HepG2 (cell line): ENCODE data around the gene ENPP4.

ENCODE experiments used
- CEBPB ChIP-seq: IDR thresholded peaks from 2 replicates; pipeline ENCODE4 v1.6.1; 2011; ENCODE audit warnings: low read depth, low read length, improper control_type of control experiment, borderline replicate concordance
- GABPA ChIP-seq, 2 experiments: IDR thresholded peaks; 2 replicates each; pipeline ENCODE4 v1.6.1; 2011 to 2016; ENCODE audit warnings: low read depth in 2 of 2, low read length in 1 of 2, missing biosample characterization in 1 of 2, missing genetic modification characterization in 1 of 2
- HCFC1 ChIP-seq: fragments of 150-350 bp; IDR thresholded peaks from 2 replicates; pipeline ENCODE4 v1.6.1; 2014; ENCODE audit warnings: low read depth, low read length
- HES4 ChIP-seq: sonication (generic); formaldehyde crosslinking; IDR thresholded peaks from 2 replicates; pipeline ENCODE4 v1.9.0; 2021; ENCODE audit warnings: mild to moderate bottlenecking, missing genetic modification reagents, borderline replicate concordance
- RFX5 ChIP-seq: IDR thresholded peaks from 2 replicates; pipeline ENCODE4 v1.6.1; 2011; ENCODE audit warnings: low read depth, low read length, improper control_type of control experiment
- SALL1 ChIP-seq: sonication (generic); formaldehyde crosslinking; IDR thresholded peaks from 2 replicates; pipeline ENCODE4 v1.8.0; 2022; ENCODE audit warnings: mild to moderate bottlenecking, missing genetic modification reagents
- SRSF1 ChIP-seq: fragments of 200-400 bp; formaldehyde crosslinking; optimal IDR thresholded peaks from 2 replicates; pipeline ENCODE3; 2017; ENCODE audit warnings: mild to moderate bottlenecking, low read depth, low read length, moderate library complexity
- TF ChIP-seq, protein P1 (sequence below): sonication (generic); formaldehyde crosslinking; IDR thresholded peaks from 2 replicates; pipeline ENCODE4 v1.5.0; 2020; ENCODE audit warnings: mild to moderate bottlenecking, missing genetic modification reagents, moderate library complexity
- TF ChIP-seq, protein P2 (sequence below): IDR thresholded peaks from 2 replicates; pipeline ENCODE4 v1.6.1; 2016; ENCODE audit warnings: mild to moderate bottlenecking, missing biosample characterization, missing genetic modification reagents
- TF ChIP-seq, protein P3 (sequence below): sonication (generic); formaldehyde crosslinking; IDR thresholded peaks from 2 replicates; pipeline ENCODE4 v1.8.1; 2023; ENCODE audit warnings: mild to moderate bottlenecking, missing genetic modification reagents, borderline replicate concordance
- TF ChIP-seq, protein P4 (sequence below): IDR thresholded peaks from 2 replicates; pipeline ENCODE4 v1.6.1; 2016

DNA sequence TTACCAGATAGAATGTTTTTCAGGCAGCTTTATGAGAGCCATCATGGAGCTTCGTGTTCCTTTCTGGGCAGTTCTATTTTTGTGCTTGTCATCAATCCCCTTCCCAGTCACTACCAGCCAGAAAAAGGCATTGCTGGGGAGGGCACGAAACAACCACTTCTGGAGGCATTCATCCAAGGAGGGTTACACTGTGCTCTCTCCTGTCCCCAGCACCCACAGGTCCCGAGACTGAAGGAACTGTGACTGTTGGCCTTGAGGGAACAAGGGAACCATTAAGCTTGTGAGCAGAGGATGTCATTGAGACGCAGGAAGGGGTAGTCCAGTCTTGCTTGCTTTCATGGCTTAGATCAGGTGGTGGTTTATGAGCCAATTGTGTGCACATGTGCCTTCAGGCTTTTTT lies 61.1 kb downstream of the ENPP4 start:
- no peak for TF ChIP-seq RFX5
- TF ChIP-seq, protein P1, sequence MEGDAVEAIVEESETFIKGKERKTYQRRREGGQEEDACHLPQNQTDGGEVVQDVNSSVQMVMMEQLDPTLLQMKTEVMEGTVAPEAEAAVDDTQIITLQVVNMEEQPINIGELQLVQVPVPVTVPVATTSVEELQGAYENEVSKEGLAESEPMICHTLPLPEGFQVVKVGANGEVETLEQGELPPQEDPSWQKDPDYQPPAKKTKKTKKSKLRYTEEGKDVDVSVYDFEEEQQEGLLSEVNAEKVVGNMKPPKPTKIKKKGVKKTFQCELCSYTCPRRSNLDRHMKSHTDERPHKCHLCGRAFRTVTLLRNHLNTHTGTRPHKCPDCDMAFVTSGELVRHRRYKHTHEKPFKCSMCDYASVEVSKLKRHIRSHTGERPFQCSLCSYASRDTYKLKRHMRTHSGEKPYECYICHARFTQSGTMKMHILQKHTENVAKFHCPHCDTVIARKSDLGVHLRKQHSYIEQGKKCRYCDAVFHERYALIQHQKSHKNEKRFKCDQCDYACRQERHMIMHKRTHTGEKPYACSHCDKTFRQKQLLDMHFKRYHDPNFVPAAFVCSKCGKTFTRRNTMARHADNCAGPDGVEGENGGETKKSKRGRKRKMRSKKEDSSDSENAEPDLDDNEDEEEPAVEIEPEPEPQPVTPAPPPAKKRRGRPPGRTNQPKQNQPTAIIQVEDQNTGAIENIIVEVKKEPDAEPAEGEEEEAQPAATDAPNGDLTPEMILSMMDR (CRISPR knock-in tag): no peak
- TF ChIP-seq SRSF1: no peak
- TF ChIP-seq, protein P2, sequence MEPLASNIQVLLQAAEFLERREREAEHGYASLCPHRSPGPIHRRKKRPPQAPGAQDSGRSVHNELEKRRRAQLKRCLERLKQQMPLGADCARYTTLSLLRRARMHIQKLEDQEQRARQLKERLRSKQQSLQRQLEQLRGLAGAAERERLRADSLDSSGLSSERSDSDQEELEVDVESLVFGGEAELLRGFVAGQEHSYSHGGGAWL (CRISPR knock-in tag): no peak
- TF ChIP-seq, protein P3, sequence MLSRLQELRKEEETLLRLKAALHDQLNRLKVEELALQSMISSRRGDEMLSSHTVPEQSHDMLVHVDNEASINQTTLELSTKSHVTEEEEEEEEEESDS: no peak
- TF ChIP-seq GABPA (IDR thresholded peaks at IDR 0.05; ENCODE audit: low read depth, low read length): no peak
- no peak for TF ChIP-seq GABPA (CRISPR knock-in tag; IDR thresholded peaks at IDR 0.05; ENCODE audit: low read depth)
- TF ChIP-seq, protein P4, sequence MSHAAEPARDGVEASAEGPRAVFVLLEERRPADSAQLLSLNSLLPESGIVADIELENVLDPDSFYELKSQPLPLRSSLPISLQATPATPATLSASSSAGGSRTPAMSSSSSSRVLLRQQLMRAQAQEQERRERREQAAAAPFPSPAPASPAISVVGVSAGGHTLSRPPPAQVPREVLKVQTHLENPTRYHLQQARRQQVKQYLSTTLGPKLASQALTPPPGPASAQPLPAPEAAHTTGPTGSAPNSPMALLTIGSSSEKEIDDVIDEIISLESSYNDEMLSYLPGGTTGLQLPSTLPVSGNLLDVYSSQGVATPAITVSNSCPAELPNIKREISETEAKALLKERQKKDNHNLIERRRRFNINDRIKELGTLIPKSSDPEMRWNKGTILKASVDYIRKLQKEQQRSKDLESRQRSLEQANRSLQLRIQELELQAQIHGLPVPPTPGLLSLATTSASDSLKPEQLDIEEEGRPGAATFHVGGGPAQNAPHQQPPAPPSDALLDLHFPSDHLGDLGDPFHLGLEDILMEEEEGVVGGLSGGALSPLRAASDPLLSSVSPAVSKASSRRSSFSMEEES (CRISPR knock-in tag): no peak
- no peak for TF ChIP-seq SALL1 (CRISPR knock-in tag)
- TF ChIP-seq HCFC1: no peak
- TF ChIP-seq CEBPB: no peak
- no peak for TF ChIP-seq HES4
